Peyer's patch (tissue), 4 donors: ENCODE data around the gene PCYT2.

Experiments used
- POLR2A ChIP-seq, 2 donors: fragments of 450-650 bp; IDR thresholded peaks; one replicate each; pipeline ENCODE4 v1.5.1; 2017; ENCODE audit warnings: antibody characterized with exemption in 2 of 2, mild to moderate bottlenecking in 2 of 2, moderate library complexity in 2 of 2
- TF ChIP-seq, protein P1 (sequence below), 6 experiments: fragments of 450-650 bp in 4 of 6; fragments of 200-600 bp in 2 of 6; sonication (generic) in 1 of 6; IDR thresholded peaks; one replicate each; pipeline ENCODE4 v1.5.1; 2017 to 2019; ENCODE audit warnings: antibody characterized with exemption in 6 of 6, mild to moderate bottlenecking in 3 of 6, moderate library complexity in 1 of 6

DNA sequence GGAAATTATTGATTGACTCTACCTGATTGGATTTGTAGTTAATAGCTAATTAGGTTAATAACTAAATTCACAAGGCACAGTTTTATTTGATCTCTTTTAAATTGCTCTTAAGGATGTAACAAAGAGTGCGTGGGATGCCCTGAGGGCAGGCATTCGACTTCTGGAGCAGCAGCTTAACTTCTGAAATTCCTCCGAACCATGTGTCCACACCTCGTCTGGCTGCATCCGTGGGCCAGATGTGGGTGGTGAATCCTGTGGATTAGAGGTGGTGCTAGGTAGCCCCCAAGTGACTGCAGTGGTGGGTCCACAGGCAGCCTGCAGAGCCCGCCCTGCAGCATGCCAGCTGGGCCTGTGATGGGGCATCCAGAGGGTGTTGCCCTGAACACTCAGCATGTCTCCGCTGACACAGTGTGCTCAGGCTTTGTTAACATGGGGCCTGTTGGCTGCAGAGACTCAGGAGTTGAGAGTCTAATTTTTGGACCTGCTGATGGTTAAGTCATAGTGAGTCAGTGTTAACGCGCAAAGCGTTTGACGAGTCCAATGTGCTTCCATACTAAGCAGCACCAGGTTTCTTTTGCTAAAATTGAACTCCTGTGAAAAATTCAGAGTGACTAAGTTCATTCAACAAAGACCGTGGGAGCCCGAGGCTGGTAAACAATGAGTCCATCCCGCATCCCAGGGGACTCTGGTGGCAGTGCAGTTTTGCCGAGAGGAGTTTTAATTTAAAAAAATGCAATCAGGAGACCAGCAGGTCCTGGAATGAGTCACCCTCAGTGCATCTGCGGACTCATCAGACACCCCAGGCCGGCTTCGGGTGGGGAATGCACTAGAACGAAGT, 13.0 kb downstream of the PCYT2 start:
- TF ChIP-seq, protein P1, sequence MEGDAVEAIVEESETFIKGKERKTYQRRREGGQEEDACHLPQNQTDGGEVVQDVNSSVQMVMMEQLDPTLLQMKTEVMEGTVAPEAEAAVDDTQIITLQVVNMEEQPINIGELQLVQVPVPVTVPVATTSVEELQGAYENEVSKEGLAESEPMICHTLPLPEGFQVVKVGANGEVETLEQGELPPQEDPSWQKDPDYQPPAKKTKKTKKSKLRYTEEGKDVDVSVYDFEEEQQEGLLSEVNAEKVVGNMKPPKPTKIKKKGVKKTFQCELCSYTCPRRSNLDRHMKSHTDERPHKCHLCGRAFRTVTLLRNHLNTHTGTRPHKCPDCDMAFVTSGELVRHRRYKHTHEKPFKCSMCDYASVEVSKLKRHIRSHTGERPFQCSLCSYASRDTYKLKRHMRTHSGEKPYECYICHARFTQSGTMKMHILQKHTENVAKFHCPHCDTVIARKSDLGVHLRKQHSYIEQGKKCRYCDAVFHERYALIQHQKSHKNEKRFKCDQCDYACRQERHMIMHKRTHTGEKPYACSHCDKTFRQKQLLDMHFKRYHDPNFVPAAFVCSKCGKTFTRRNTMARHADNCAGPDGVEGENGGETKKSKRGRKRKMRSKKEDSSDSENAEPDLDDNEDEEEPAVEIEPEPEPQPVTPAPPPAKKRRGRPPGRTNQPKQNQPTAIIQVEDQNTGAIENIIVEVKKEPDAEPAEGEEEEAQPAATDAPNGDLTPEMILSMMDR (IDR thresholded peaks at IDR 0.05): no peak
- TF ChIP-seq POLR2A (IDR thresholded peaks at IDR 0.05): no peak
